GM13976 (cell line): ENCODE measurements around the gene VPREB1.
A peak's percentile ranks its signal among the peaks of the same experiment; 100 is the strongest.

ENCODE experiments used
- DNase-seq: peaks from one replicate; pipeline ENCODE4 v3.0.0; 2012; ENCODE audit warnings: low spot score
- in situ Hi-C: fragments of 300-500 bp; cut with MboI; formaldehyde crosslinking; loops from one replicate; pipeline ENCODE4 v1.12.0; 2022; ENCODE audit warnings: low sequenced_read_pairs, mixed read lengths, inconsistent platforms; ENCODE audit not compliant: unreplicated experiment
- TF ChIP-seq, protein P1 (sequence below): IDR thresholded peaks from 2 replicates; pipeline ENCODE4 v1.5.1; 2012; ENCODE audit warnings: borderline replicate concordance, mild to moderate bottlenecking; ENCODE audit not compliant: insufficient read depth; ENCODE audit errors: extremely low read depth, missing control alignments, control extremely low read depth

Gene VPREB1

DNA sequence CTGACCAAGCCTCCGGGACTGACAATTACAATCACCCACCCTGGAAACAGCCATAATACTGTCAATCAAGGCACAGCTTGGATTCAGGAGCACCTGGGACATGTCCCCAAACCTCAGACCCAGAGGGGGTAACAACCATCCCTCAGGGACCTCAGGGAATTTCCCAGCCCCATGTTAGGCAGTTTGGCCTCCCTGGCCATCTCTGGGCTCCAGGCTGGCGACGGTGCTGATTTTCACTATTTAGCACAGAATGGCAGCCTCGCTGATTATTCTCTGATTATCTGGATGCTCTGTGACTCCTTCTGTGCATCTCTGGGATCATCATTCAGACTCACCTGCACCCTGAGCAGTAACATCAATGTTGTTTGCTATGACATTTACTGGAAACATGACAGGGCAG, 45.8 kb upstream of the VPREB1 start:
- in situ Hi-C loops, result no loop called here
- TF ChIP-seq, protein P1, sequence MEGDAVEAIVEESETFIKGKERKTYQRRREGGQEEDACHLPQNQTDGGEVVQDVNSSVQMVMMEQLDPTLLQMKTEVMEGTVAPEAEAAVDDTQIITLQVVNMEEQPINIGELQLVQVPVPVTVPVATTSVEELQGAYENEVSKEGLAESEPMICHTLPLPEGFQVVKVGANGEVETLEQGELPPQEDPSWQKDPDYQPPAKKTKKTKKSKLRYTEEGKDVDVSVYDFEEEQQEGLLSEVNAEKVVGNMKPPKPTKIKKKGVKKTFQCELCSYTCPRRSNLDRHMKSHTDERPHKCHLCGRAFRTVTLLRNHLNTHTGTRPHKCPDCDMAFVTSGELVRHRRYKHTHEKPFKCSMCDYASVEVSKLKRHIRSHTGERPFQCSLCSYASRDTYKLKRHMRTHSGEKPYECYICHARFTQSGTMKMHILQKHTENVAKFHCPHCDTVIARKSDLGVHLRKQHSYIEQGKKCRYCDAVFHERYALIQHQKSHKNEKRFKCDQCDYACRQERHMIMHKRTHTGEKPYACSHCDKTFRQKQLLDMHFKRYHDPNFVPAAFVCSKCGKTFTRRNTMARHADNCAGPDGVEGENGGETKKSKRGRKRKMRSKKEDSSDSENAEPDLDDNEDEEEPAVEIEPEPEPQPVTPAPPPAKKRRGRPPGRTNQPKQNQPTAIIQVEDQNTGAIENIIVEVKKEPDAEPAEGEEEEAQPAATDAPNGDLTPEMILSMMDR, result no peak

DNA sequence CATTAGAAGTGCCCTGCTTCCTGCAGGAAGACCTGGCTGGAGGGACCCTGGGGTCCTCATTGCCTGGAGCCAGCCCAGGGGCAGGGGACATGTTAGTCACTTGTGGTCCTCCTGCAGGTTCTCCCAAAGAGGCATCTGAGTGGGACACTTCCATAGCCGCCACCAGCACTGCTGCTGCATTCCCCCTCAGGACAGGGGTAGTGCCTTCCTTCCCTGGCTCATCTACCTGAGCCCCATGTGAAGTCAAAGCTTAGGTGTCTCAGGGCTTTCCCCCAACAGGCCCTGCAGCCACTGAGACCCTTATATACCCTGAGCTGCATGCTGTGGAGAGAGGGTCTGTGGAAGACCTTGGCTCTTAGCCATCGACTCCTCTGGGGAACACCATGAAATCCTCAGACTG, 45.0 kb upstream of the VPREB1 start:
- no peak for DNase-seq
- in situ Hi-C loops, result loop anchor here (10.0 kb wide), 4 partner anchors 45 to 755 kb away; no protein-coding TSS in a partner anchor
- TF ChIP-seq, protein P1, result no peak

More for the DNA sequence above, 45.8 kb upstream of the VPREB1 start:
- DNase-seq, result no peak

DNA sequence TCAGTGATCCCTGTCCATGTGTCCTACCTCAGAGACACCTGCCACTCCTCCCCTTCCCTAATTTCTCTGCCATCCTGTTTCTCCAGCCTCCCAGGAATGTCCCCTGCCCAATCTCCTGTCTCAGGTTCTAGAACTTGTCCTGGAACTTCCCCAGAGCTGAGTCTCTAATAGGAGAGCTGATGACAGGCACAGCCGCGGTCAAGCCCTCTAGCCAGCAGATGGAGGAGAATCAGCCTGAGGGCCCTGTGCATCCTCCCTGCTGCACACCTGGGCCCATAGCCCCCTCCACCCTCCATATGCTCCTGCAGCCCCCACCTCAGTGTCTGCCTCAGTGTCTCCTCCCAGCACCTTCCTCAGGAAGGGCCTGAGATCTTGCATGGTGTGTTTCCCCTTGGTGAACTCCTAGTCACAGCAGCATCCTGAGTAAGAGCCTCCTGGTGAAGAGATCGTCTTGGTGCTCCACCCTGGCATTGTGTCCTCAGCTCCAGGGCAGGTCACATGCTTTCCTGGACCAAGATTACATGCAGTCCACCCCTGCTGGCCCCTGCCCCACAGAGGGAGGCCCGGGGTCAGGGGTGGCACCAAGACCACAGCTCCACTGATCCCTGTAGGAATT, 43.9 kb upstream of the VPREB1 start:
- TF ChIP-seq, protein P1, result no peak
- no peak for DNase-seq
- in situ Hi-C loops, result loop anchor here (10.0 kb wide), 4 partner anchors 46 to 754 kb away; no protein-coding TSS in a partner anchor

DNA sequence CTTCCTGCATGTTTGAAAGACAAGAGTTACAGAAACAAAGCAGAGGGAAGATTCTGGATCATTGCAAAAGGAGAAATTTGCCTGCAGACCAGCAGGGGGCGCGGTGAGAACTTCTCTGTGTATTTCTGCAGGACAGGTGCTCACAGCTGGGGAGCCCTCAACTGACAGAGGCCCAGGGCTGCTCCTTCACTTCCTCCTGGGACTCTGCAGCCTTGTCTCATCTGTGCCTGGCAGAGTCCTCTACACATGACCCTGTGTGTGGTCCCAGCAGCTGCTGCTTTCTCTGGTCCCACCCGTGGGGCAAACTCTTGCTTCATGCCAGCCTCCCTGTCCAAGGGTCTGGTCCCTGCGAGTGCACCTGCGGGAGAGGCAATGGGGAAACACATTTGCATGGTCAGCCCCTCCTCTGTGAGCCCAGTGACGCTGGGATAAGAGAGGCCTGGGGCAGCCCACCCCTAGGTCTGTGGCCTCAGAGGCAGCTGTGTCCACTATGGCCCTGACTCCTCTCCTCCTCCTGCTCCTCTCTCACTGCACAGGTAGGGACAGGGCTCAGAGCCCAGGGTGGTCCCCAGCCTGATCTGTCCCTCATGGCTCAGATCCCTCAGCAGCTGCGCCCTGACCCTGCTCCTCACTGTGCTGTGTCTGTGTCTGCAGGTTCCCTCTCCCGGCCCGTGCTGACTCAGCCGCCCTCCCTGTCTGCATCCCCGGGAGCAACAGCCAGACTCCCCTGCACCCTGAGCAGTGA, 43.2 kb upstream of the VPREB1 start:
- in situ Hi-C loops, result loop anchor here (10.0 kb wide), 4 partner anchors 47 to 753 kb away; no protein-coding TSS in a partner anchor
- DNase-seq, result peak; percentile 84
- TF ChIP-seq, protein P1, result peak; percentile 79

DNA sequence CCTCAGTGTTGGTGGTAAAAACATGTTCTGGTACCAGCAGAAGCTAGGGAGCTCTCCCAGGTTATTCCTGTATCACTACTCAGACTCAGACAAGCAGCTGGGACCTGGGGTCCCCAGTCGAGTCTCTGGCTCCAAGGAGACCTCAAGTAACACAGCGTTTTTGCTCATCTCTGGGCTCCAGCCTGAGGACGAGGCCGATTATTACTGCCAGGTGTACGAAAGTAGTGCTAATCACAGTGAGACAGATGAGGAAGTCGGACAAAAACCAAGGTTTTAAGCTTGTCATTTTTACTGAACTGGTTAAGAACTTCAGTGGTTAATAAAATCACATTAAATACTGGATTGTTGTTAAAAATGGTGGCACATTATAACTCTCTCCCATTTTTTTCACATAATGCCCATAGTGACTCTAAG, 42.6 kb upstream of the VPREB1 start:
- TF ChIP-seq, protein P1, result no peak
- no peak for DNase-seq
- in situ Hi-C loops, result loop anchor here (10.0 kb wide), 4 partner anchors 47 to 753 kb away; no protein-coding TSS in a partner anchor

DNA sequence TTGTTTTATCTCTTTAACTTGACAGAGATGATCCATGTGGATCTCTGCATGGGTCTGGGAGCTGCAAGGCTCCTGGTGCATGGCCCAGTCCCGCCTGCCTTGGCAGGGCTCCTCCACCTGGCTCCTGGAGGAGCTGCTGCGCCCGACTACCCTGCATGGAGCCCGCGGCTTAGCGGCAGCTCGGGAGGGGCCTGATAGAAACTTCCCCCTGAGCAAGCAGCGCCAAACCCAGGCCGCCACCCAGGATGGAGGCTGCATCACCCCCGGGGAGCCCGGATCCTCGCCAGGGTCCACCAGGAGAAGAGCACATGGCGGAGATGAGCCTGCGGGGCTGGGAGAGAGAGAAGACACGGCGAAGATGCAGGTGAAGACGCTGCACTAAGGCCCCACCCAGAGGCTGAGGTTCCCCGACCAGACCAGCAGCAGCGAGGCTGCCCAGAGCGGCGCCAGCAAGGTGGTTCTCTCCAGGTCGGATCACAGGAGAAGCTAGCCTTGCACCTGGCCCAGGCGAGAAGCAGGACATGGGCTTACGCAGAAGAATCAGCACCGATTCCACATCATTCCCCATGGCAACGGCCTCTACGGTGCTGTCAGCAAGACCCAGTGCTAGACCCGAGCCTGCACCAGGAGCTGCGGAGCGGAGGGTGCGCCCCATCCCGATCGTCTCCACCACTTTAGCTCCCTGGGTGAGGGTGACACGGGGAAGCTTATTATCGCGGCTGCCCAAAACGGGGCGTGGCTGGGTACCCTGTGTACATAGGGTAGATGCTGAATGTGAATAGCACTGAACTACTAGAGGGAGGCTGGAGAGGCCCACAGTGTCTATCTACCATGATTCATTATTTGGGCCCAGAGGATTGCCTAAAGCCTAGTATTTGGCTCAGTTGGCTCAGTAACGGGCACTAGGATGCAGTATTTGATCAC, 41.3 kb upstream of the VPREB1 start:
- in situ Hi-C loops, result loop anchor here (10.0 kb wide), 4 partner anchors 49 to 751 kb away; no protein-coding TSS in a partner anchor
- DNase-seq, result no peak
- TF ChIP-seq, protein P1, result no peak
